K562 (cell line): ENCODE measurements around the gene POLR3H.

ENCODE experiments used
- ARID4B ChIP-seq: sonication (generic); formaldehyde crosslinking; IDR thresholded peaks from 2 replicates; pipeline ENCODE4 v1.8.0; 2022; ENCODE audit warnings: mild to moderate bottlenecking, missing genetic modification reagents
- ELF4 ChIP-seq: fragments of 450-650 bp; formaldehyde crosslinking; IDR thresholded peaks from 2 replicates; pipeline ENCODE4 v1.4.0; 2022; ENCODE audit warnings: missing genetic modification characterization
- KDM5B ChIP-seq: fragments of 200-600 bp; sonication (generic); IDR thresholded peaks from 2 replicates; pipeline ENCODE4 v1.6.1; 2012; ENCODE audit warnings: low read depth, mild to moderate bottlenecking, moderate library complexity, low read length, control low read depth, inconsistent platforms; ENCODE audit not compliant: insufficient replicate concordance
- NCOR1 ChIP-seq: fragments of 450-650 bp; IDR thresholded peaks from 2 replicates; pipeline ENCODE4 v1.6.1; 2016; ENCODE audit warnings: mild to moderate bottlenecking, moderate library complexity
- RAD51 ChIP-seq: fragments of 450-650 bp; IDR thresholded peaks from 2 replicates; pipeline ENCODE4 v1.7.1; 2016; ENCODE audit warnings: low read depth, mild to moderate bottlenecking, borderline replicate concordance
- RNF2 ChIP-seq: sonication (generic); IDR thresholded peaks from 2 replicates; pipeline ENCODE4 v1.6.1; 2016
- SMC3 ChIP-seq: conservative IDR thresholded peaks from 2 replicates; pipeline ENCODE4 v1.6.1; 2011; ENCODE audit warnings: low read depth, low read length, improper control_type of control experiment; ENCODE audit not compliant: insufficient read depth
- TEAD2 ChIP-seq: fragments of 450-650 bp; IDR thresholded peaks from 2 replicates; pipeline ENCODE4 v1.6.1; 2016; ENCODE audit warnings: missing genetic modification characterization, control low read depth, missing compliant biosample characterization
- TRIM24 ChIP-seq, 2 experiments: fragments of 450-650 bp; IDR thresholded peaks; 2 replicates each; pipeline ENCODE4 v1.6.1; 2016
- TF ChIP-seq, protein P1 (sequence below), 3 experiments: fragments of 200-800 bp in 1 of 3; sonication (Bioruptor generic) in 1 of 3; sonication (generic) in 1 of 3; formaldehyde crosslinking in 1 of 3; IDR thresholded peaks; 2 replicates each; pipeline versions ENCODE4 v1.6.1 to v1.8.0; 2016 to 2022; ENCODE audit warnings: mild to moderate bottlenecking in 2 of 3, missing compliant biosample characterization in 2 of 3, missing genetic modification characterization in 2 of 3, missing genetic modification reagents in 1 of 3

GRCh38 chr22:41480397-41480735, 63.9 kb downstream of the POLR3H start:
- no peak for TF ChIP-seq TRIM24 (IDR thresholded peaks at IDR 0.05)
- no peak for TF ChIP-seq SMC3
- no peak for TF ChIP-seq TEAD2 (tag)
- TF ChIP-seq, protein P1, sequence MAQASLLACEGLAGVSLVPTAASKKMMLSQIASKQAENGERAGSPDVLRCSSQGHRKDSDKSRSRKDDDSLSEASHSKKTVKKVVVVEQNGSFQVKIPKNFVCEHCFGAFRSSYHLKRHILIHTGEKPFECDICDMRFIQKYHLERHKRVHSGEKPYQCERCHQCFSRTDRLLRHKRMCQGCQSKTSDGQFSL (CRISPR knock-in tag; IDR thresholded peaks at IDR 0.05): no peak
- TF ChIP-seq, protein P1 (tag; IDR thresholded peaks at IDR 0.05): no peak
- no peak for TF ChIP-seq KDM5B
- no peak for TF ChIP-seq ARID4B
- TF ChIP-seq RAD51: no peak
- TF ChIP-seq NCOR1: no peak
- TF ChIP-seq RNF2: no peak
- TF ChIP-seq ELF4 (CRISPR knock-in tag): no peak
